ENCODE results near the gene CXCL8.
"Not testable (repeated sequence)": the region's sequence is repeated elsewhere in the genome, so short reads cannot be mapped to it uniquely, and the experiment has no call there.

CXCL8 gene

DNA sequence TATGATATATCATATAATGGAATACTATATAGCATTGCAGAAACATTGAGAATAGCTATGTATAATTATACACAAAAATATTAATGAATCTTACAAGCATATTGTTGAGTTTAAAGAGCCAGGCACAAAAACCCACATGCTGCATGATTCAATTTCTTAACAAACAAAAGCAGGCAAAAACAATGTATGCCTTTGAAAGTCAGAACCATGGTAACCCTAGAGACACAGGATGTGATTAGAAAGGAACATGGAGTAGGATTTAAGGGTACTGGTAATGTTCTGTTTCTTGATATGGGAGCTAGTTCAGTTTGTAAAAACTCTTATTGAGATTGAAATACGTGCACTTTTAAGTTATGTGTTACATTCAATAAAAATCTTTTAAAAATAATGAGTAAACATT lies 21.5 kb downstream of the CXCL8 start:
- no peaks in the 10 kb centered on the region for H3K9me3 ChIP-seq (ENCODE audit: control insufficient read depth, insufficient read depth, low read length)
- H3K27me3 ChIP-seq (ENCODE audit: control insufficient read depth, insufficient read depth, low read length), result no peaks in the 10 kb centered on the region
- no peak overlapping the region for H3K27ac ChIP-seq (ENCODE audit: low read length)
- H3K36me3 ChIP-seq (ENCODE audit: control insufficient read depth, insufficient read depth, low read length), result no peaks in the 10 kb centered on the region
- no peak overlapping the region for H3K4me3 ChIP-seq (ENCODE audit: low read length)
- DNase-seq (ENCODE audit: low read depth, low spot score), result no peak
- H3K4me1 ChIP-seq (ENCODE audit: control insufficient read depth, insufficient read depth, low read length), result no peaks in the 10 kb centered on the region
- WGBS (ENCODE audit: insufficient coverage, insufficient read length), result no CpG with 5 or more reads among the region's 1 CpG

DNA sequence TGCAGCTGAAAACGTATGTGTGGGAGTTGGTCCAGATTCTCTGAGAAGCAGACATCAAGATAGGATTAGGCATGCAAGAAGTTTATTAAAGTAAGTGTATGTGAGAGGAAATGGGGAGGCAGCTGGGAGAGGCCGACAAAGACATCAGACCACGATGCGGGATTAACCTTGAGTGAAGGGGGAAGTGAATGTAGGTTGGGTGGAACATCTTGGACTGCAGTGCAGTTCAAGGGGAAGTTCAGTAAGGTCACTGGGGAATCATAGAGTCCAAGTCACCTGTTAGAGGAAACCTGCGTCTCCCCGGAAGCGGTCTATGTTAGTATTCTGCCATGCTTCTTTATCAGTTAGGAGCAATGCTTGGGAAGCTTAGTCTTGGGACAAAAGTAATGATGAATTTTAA lies 22.0 kb downstream of the CXCL8 start:
- no CpG with 5 or more reads among the region's 7 CpGs for WGBS (ENCODE audit: insufficient coverage, insufficient read length)
- no peaks in the 10 kb centered on the region for H3K4me1 ChIP-seq (ENCODE audit: control insufficient read depth, insufficient read depth, low read length)
- H3K9me3 ChIP-seq (ENCODE audit: control insufficient read depth, insufficient read depth, low read length), result no peaks in the 10 kb centered on the region
- DNase-seq (ENCODE audit: low read depth, low spot score), result no peak
- H3K27ac ChIP-seq (ENCODE audit: low read length), result no peak overlapping the region
- no peak overlapping the region for H3K4me3 ChIP-seq (ENCODE audit: low read length)
- H3K27me3 ChIP-seq (ENCODE audit: control insufficient read depth, insufficient read depth, low read length), result no peaks in the 10 kb centered on the region
- no peaks in the 10 kb centered on the region for H3K36me3 ChIP-seq (ENCODE audit: control insufficient read depth, insufficient read depth, low read length)

DNA sequence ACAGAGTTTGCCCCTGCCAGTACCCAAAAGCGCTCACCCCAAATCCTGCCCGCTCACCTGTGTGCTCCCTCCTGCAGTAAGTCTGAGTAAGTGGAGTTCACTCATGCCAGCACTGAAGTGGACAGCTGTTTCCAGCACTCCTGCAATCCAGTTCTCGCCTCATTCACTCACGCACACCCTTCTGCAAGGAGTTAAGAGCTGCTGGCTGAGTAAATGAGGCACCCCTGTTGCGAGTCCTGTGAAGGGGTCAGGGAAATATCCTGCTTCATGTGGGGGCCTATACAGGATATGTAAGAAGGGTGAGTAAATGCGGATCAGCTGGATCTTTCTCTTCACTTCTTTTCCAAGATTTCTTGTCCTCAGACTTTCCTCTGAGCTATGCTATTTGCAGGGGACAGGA lies 23.5 kb downstream of the CXCL8 start:
- Histone ChIP-seq H3K36me3 (ENCODE audit: control insufficient read depth, insufficient read depth, low read length) (no peaks in the 10 kb centered on the region), H3K27ac (ENCODE audit: low read length) (no peak overlapping the region), H3K27me3 (ENCODE audit: control insufficient read depth, insufficient read depth, low read length) (no peaks in the 10 kb centered on the region), H3K4me3 (ENCODE audit: low read length) (no peak overlapping the region), H3K4me1 (ENCODE audit: control insufficient read depth, insufficient read depth, low read length) (no peaks in the 10 kb centered on the region), H3K9me3 (ENCODE audit: control insufficient read depth, insufficient read depth, low read length) (no peaks in the 10 kb centered on the region)
- WGBS (ENCODE audit: insufficient coverage, insufficient read length), result no CpG with 5 or more reads among the region's 6 CpGs
- DNase-seq (ENCODE audit: low read depth, low spot score), result no peak

DNA sequence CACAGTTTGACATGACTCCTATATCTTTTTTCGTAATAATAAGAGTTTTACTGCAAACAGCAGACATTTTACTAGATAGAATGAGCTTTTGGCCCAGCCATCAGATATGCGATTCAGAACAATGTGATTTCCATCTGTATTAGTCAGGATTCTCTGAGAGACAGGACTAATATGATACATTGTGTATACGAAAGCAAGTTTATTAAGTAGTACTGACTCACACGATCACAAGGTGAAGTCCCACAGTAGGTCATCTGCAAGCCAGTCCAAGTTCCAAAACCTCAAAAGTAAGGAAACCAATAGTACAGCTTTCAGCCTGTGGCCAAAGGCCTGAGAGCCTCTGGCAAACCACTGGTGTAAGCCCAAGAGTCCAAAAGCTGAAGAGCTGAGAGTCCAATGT lies 24.1 kb downstream of the CXCL8 start:
- no peak overlapping the region for H3K4me3 ChIP-seq (ENCODE audit: low read length)
- DNase-seq (ENCODE audit: low read depth, low spot score), result no peak
- no CpG with 5 or more reads among the region's 4 CpGs for WGBS (ENCODE audit: insufficient coverage, insufficient read length)
- H3K27ac ChIP-seq (ENCODE audit: low read length), result no peak overlapping the region
- no peaks in the 10 kb centered on the region for H3K36me3 ChIP-seq (ENCODE audit: control insufficient read depth, insufficient read depth, low read length)
- no peaks in the 10 kb centered on the region for H3K27me3 ChIP-seq (ENCODE audit: control insufficient read depth, insufficient read depth, low read length)
- H3K9me3 ChIP-seq (ENCODE audit: control insufficient read depth, insufficient read depth, low read length), result no peaks in the 10 kb centered on the region
- H3K4me1 ChIP-seq (ENCODE audit: control insufficient read depth, insufficient read depth, low read length), result no peaks in the 10 kb centered on the region

DNA sequence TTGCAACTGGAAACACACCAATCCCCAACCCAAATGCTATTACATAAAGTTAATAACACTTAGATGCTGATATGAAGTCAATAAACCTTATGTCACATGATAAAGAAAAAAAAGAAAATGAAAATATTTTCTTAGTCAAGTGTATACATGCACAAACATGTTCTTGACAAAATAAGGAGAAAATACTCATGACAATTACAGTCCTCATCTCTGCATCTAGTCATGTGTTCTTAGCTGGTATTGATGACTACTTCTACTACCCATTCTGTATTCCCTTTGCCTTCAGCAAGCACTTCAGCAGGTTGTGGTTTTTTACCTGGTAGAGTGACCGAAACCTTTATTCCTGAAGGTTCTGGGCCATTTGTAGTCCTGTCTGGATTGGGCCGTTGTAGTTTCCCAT lies 24.9 kb downstream of the CXCL8 start:
- no CpG with 5 or more reads among the region's 2 CpGs for WGBS (ENCODE audit: insufficient coverage, insufficient read length)
- H3K27ac ChIP-seq (ENCODE audit: low read length), result no peak overlapping the region

DNA sequence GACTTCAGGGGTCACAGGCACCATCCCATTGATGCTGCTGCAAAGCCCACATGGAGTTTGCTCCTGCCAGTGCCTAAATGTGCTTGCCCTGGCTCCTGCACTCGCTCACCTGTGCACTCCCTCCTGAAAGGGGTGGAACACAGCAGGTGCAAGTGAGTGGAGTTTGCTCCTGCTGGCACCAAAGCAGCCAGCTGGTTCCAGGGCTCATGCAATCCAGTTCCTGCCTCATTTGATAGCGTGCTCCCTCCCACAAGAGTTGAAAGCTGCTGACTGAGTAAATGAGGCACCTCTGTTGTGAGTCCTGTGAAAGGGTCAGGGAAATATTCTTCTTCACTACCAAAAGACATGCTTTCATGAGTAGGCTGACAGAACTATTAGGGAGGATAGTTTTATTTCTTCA lies 30.5 kb downstream of the CXCL8 start:
- Histone ChIP-seq H3K4me3 (ENCODE audit: low read length) (no peak overlapping the region), H3K27me3 (ENCODE audit: control insufficient read depth, insufficient read depth, low read length) (no peaks in the 10 kb centered on the region), H3K4me1 (ENCODE audit: control insufficient read depth, insufficient read depth, low read length) (no peaks in the 10 kb centered on the region), H3K27ac (ENCODE audit: low read length) (no peak overlapping the region), H3K36me3 (ENCODE audit: control insufficient read depth, insufficient read depth, low read length) (no peaks in the 10 kb centered on the region), H3K9me3 (ENCODE audit: control insufficient read depth, insufficient read depth, low read length) (no peaks in the 10 kb centered on the region)
- no CpG with 5 or more reads among the region's 2 CpGs for WGBS (ENCODE audit: insufficient coverage, insufficient read length)
- DNase-seq (ENCODE audit: low read depth, low spot score), result no peak

More for the DNA sequence above, 24.9 kb downstream of the CXCL8 start:
- Histone ChIP-seq H3K4me1 (ENCODE audit: control insufficient read depth, insufficient read depth, low read length) (no peaks in the 10 kb centered on the region), H3K27me3 (ENCODE audit: control insufficient read depth, insufficient read depth, low read length) (no peaks in the 10 kb centered on the region), H3K9me3 (ENCODE audit: control insufficient read depth, insufficient read depth, low read length) (no peaks in the 10 kb centered on the region), H3K4me3 (ENCODE audit: low read length) (no peak overlapping the region), H3K36me3 (ENCODE audit: control insufficient read depth, insufficient read depth, low read length) (no peaks in the 10 kb centered on the region)
- no peak for DNase-seq (ENCODE audit: low read depth, low spot score)

DNA sequence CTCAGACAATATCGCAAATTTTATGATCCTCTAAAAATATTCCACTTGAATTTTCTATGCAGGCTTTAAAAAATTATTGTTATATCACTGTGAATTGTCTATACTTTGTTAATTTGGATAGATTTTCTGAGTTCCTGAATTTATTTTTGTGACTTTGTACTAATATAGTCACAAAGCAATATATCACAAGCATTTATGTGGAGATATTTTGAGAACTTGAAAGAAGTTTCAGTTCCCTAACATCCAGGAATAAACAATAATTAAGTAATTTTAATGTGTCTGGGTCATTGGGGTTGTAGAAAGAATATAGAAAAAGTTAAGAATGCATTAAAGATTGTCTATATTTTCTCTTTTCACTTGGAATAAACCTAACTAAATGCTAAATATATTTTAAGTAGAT lies 32.0 kb downstream of the CXCL8 start:
- DNase-seq (ENCODE audit: low read depth, low spot score), result no peak
- H3K9me3 ChIP-seq (ENCODE audit: control insufficient read depth, insufficient read depth, low read length), result no peaks in the 10 kb centered on the region
- whole genome bisulfite sequencing (ENCODE audit: insufficient coverage, insufficient read length), result no CpG with 5 or more reads among the region's 1 CpG
- H3K27ac ChIP-seq (ENCODE audit: low read length), result no peak overlapping the region
- H3K36me3 ChIP-seq (ENCODE audit: control insufficient read depth, insufficient read depth, low read length), result no peaks in the 10 kb centered on the region
- H3K4me3 ChIP-seq (ENCODE audit: low read length), result no peak overlapping the region
- H3K4me1 ChIP-seq (ENCODE audit: control insufficient read depth, insufficient read depth, low read length), result no peaks in the 10 kb centered on the region; the same call in 1 of the 2 replicates
- no peaks in the 10 kb centered on the region for H3K27me3 ChIP-seq (ENCODE audit: control insufficient read depth, insufficient read depth, low read length)

DNA sequence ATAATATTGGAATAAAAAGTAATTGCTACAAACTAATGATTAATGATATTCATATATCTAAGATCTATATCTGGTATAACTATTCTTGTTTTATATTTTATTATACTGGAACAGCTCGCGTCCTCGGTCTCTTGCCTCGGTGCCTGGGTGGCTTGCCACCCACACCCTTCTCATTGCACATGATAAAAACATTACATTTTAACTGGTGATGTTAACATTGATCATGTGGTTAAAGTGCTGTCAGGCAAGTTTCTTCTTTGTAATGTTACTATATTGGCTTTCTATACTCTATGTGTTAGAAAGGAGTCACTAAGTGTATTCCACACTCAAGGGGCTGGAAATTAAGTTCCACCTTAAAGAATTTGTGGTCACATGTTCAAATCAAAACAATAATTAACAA lies 34.0 kb downstream of the CXCL8 start:
- H3K4me1 ChIP-seq (ENCODE audit: control insufficient read depth, insufficient read depth, low read length); H3K27me3 ChIP-seq (ENCODE audit: control insufficient read depth, insufficient read depth, low read length); DNase-seq (ENCODE audit: low read depth, low spot score); H3K4me3 ChIP-seq (ENCODE audit: low read length); H3K36me3 ChIP-seq (ENCODE audit: control insufficient read depth, insufficient read depth, low read length); H3K27ac ChIP-seq (ENCODE audit: low read length); H3K9me3 ChIP-seq (ENCODE audit: control insufficient read depth, insufficient read depth, low read length): not testable (repeated sequence)
- no CpG with 5 or more reads among the region's 4 CpGs for WGBS (ENCODE audit: insufficient coverage, insufficient read length)

DNA sequence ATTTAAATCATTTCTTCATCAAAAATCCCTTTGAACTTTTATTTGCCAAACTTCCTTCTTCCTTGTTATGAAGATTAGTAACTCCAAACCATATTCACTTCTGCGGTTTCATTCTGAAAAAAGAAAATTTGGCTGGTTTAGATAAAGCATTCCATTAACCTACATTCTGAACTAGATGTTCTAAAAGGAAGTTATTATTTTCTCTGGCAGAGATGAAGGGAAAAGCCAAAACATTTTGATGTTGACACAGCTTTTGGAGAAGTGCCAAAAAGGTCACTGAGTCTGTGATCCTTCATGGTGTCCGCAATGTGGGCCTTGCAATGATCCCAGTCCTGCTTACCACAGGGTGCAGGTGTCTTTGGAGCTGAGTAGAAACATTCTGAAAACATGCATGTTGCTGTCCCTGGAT lies 36.0 kb downstream of the CXCL8 start:
- Histone ChIP-seq H3K4me3 (ENCODE audit: low read length) (no peak overlapping the region), H3K27me3 (ENCODE audit: control insufficient read depth, insufficient read depth, low read length) (no peaks in the 10 kb centered on the region), H3K9me3 (ENCODE audit: control insufficient read depth, insufficient read depth, low read length) (no peaks in the 10 kb centered on the region), H3K27ac (ENCODE audit: low read length) (no peak overlapping the region), H3K4me1 (ENCODE audit: control insufficient read depth, insufficient read depth, low read length) (no peaks in the 10 kb centered on the region; the same call in 1 of the 2 replicates), H3K36me3 (ENCODE audit: control insufficient read depth, insufficient read depth, low read length) (no peaks in the 10 kb centered on the region)
- WGBS (ENCODE audit: insufficient coverage, insufficient read length), result no CpG with 5 or more reads among the region's 2 CpGs
- DNase-seq (ENCODE audit: low read depth, low spot score), result no peak

DNA sequence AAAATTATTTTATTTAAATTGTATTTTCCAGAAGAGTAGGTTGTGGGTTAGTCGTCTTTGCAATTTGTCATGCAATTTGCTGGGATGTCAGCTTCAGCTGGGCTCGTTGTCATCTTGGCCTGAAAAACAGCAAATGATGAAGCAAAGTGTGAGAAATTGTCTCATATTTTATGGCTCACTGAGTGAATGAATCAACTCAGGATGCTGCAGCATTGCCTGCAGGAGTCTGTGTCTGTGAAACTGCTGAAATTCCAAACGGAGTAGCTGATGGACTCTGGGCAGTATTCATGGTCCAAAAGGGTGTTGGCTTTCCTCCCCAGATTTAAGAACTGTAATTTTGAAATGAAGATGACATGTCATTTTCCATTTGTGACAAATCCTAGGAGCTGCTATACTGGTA lies 37.2 kb downstream of the CXCL8 start:
- no CpG with 5 or more reads among the region's 3 CpGs for WGBS (ENCODE audit: insufficient coverage, insufficient read length)
- H3K27me3 ChIP-seq (ENCODE audit: control insufficient read depth, insufficient read depth, low read length), result no peaks in the 10 kb centered on the region
- H3K27ac ChIP-seq (ENCODE audit: low read length), result no peak overlapping the region
- no peak for DNase-seq (ENCODE audit: low read depth, low spot score)
- H3K9me3 ChIP-seq (ENCODE audit: control insufficient read depth, insufficient read depth, low read length), result no peaks in the 10 kb centered on the region
- H3K4me3 ChIP-seq (ENCODE audit: low read length), result no peak overlapping the region
- H3K4me1 ChIP-seq (ENCODE audit: control insufficient read depth, insufficient read depth, low read length), result no peaks in the 10 kb centered on the region; the same call in 1 of the 2 replicates
- no peaks in the 10 kb centered on the region for H3K36me3 ChIP-seq (ENCODE audit: control insufficient read depth, insufficient read depth, low read length)

DNA sequence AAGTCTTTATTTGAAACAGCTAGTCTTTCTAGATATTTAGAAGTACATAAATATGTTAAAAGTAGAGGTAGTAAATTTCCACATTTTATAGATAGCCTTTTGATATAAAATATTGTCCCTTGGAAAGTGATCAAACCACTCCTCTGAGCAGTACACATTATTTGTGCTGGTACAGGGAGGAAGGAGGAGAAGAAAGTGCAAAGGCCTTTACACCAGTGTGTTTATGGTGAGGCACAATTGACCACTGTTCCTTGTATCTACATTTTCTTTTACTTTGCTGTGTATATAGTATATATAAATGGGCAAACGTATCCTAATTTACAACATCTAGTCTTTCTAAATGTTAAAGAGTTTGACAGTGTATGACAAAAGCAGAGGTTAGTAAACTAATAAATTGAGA lies 39.9 kb downstream of the CXCL8 start:
- Histone ChIP-seq H3K9me3 (ENCODE audit: control insufficient read depth, insufficient read depth, low read length) (no peaks in the 10 kb centered on the region), H3K27me3 (ENCODE audit: control insufficient read depth, insufficient read depth, low read length) (no peaks in the 10 kb centered on the region), H3K27ac (ENCODE audit: low read length) (no peak overlapping the region), H3K4me3 (ENCODE audit: low read length) (no peak overlapping the region), H3K4me1 (ENCODE audit: control insufficient read depth, insufficient read depth, low read length) (no peaks in the 10 kb centered on the region; the same call in 1 of the 2 replicates), H3K36me3 (ENCODE audit: control insufficient read depth, insufficient read depth, low read length) (no peaks in the 10 kb centered on the region)
- no peak for DNase-seq (ENCODE audit: low read depth, low spot score)
- WGBS (ENCODE audit: insufficient coverage, insufficient read length), result no CpG with 5 or more reads among the region's 1 CpG

All from iPS DF 6.9 (cell line).